Measurements from ENCODE around the gene MBNL1.
A peak's percentile ranks its signal among the peaks of the same experiment; 100 is the strongest.

Gene MBNL1

GRCh38 chr3:152268555-152269055, at the start of gene MBNL1:
TSS of gene MBNL1 (plus strand) at chr3:152268929. CDS start at chr3:152300194, 31,265 bp downstream.
- peak; percentile 77 for DNase-seq

GRCh38 chr3:152219216-152219615, 49.5 kb upstream of the MBNL1 start:
- no peak for DNase-seq

GRCh38 chr3:152219769-152220255, 48.9 kb upstream of the MBNL1 start:
- DNase-seq = no peak

GRCh38 chr3:152222327-152222726, 46.4 kb upstream of the MBNL1 start:
- no peak for DNase-seq

GRCh38 chr3:152225201-152225600, 43.5 kb upstream of the MBNL1 start:
- DNase-seq = no peak

GRCh38 chr3:152226176-152226575, 42.6 kb upstream of the MBNL1 start:
- DNase-seq = no peak

GRCh38 chr3:152227027-152227426, 41.7 kb upstream of the MBNL1 start:
- no peak for DNase-seq

GRCh38 chr3:152229692-152230091, 39.0 kb upstream of the MBNL1 start:
- DNase-seq = no peak

- no peak for DNase-seq
These were observed 38.4 kb upstream of the MBNL1 start for GRCh38 chr3:152230370-152230769.

GRCh38 chr3:152232001-152232400, 36.7 kb upstream of the MBNL1 start:
- DNase-seq = no peak

- DNase-seq = no peak
These were observed 36.0 kb upstream of the MBNL1 start for GRCh38 chr3:152232679-152233078.

GRCh38 chr3:152234657-152235375, 33.9 kb upstream of the MBNL1 start:
- DNase-seq = no peak

GRCh38 chr3:152235709-152236298, 32.9 kb upstream of the MBNL1 start:
- no peak for DNase-seq

- DNase-seq = no peak
These were observed 32.0 kb upstream of the MBNL1 start for GRCh38 chr3:152236716-152237115.

GRCh38 chr3:152241142-152242017, 27.3 kb upstream of the MBNL1 start:
- no peak for DNase-seq

- DNase-seq = no peak
These were observed 25.4 kb upstream of the MBNL1 start for GRCh38 chr3:152243301-152243711.

- no peak for DNase-seq
These were observed 24.8 kb upstream of the MBNL1 start for GRCh38 chr3:152243721-152244516.

- no peak for DNase-seq
These were observed 24.2 kb upstream of the MBNL1 start for GRCh38 chr3:152244517-152244888.

- no peak for DNase-seq
These were observed 23.1 kb upstream of the MBNL1 start for GRCh38 chr3:152245498-152246170.

GRCh38 chr3:152251916-152252315, 16.8 kb upstream of the MBNL1 start:
- no peak for DNase-seq

GRCh38 chr3:152252755-152253154, 16.0 kb upstream of the MBNL1 start:
- DNase-seq = no peak

GRCh38 chr3:152253514-152253913, 15.2 kb upstream of the MBNL1 start:
- no peak for DNase-seq
